HG03354 (cell line): ENCODE results near the gene SCN7A.
"Not testable (repeated sequence)": the region's sequence is repeated elsewhere in the genome, so short reads cannot be mapped to it uniquely, and the experiment has no call there.

Experiments
- ATAC-seq: cut with Tn5 transposase; IDR thresholded peaks from one replicate; pipeline ENCODE4 v1.9.1; 2021; ENCODE audit warnings: mild to moderate bottlenecking; ENCODE audit not compliant: unreplicated experiment, poor library complexity, severe bottlenecking

Gene SCN7A

DNA sequence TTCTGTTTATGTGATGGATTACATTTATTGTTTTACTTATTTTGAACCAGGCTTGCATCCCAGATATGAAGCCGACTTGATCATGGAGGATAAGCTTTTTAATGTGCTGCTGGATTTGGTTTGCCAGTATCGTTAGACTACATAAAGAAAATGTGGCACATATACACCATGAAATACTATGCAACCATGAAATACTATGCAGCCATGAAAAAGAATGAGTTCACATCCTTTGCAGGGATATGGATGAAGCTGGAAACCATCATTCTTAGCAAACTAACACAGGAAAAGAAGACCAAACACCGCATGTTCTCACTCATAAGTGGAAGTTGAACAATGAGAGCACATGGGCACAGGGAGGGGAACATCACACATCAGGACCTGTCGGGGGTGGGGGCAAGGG lies 38.2 kb downstream of the SCN7A start:
- not testable (repeated sequence) for ATAC-seq

DNA sequence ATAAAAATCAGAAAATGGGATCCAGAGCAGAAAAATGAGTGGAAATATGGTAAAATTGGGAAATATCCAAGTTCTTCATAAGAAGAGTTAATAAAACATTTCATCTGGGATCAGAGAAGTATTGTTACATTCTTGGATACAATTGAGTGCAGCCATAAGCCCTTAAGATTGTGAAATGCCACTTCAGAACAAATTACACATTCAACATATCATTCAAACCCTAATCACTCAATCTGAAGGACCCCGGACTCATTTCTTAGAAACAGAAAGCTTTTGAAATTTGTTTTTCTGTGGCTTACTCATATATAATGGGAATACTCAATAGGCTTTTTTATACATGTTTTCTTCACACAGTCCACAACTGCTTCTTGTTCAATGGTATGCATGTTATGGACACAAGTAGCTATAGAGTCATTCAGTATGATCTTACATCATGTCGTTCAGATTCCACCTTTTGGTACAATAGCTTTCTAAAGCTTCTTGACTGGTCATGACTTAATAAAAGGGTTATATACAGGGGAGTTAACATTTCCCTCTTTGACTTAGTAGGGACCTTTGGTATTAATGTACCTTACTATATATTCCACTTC lies 39.9 kb downstream of the SCN7A start:
- ATAC-seq, result no peak

- ATAC-seq, result no peak
These were observed 42.6 kb downstream of the SCN7A start for GRCh38 chr2:166451468-166451867.

DNA sequence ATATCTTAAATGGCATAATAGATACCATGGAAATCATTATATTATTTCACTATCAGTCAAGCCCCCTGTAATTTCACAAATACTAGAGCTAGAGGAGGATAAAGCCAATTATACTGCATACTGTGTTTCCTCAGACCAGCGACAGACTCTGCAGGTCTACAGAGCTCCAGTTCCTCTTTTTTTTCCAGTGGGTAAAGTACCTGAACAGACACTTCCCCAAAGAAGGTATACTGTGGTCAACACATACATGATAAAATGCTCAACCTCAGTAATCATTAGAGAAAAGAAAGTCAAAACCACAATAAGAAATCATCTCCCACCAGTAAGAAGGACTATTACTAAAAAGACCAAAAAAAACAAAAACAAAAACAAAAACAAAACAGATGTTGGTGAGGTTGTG lies 44.6 kb downstream of the SCN7A start:
- ATAC-seq, result peak; percentile 83

GRCh38 chr2:166448106-166448505 lies 45.9 kb downstream of the SCN7A start:
- ATAC-seq, result no peak

- ATAC-seq, result no peak
These were observed 49.7 kb downstream of the SCN7A start for GRCh38 chr2:166444306-166444705.

- ATAC-seq, result no peak
These were observed 53.7 kb downstream of the SCN7A start for GRCh38 chr2:166440313-166440712.

DNA sequence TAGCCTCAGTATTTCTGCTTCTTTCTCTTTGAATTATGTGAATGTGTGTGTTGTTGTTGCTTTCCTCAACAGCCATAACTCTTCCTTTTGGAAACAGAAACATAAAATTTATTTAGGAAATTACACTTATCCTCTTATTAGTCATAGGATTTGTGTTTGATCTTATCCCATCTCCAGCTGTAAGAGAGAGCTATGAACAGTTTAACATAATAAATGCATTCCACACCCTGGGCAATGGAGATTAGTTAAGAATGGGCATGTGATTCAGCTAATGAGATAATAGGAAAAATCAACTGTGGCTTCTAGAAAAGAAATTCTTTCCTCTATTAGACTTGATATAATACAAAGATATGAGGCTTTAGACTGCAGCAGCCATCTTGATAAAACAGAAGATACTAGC lies 55.0 kb downstream of the SCN7A start:
- no peak for ATAC-seq

DNA sequence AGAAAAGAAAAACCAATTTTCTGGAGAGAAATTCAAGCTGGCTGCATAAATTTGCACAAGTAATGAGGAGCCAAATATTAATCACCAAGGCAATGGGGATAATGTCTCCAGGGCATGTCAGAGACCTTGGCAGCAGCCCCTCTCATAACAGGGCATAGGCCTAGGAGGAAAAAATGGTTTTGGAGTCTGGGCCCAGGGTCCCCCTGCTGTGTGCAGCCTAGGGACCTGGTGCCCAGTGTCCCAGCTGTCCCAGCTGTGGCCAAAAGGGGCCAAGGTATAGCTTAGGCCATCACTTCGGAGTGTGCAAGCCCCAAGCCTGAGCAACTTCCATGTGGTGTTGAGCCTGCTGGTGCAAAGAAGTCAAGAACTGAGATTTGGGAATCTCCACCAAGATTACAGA lies 57.1 kb downstream of the SCN7A start:
- ATAC-seq, result no peak

- no peak for ATAC-seq
These were observed 57.9 kb downstream of the SCN7A start for GRCh38 chr2:166436189-166436588.

DNA sequence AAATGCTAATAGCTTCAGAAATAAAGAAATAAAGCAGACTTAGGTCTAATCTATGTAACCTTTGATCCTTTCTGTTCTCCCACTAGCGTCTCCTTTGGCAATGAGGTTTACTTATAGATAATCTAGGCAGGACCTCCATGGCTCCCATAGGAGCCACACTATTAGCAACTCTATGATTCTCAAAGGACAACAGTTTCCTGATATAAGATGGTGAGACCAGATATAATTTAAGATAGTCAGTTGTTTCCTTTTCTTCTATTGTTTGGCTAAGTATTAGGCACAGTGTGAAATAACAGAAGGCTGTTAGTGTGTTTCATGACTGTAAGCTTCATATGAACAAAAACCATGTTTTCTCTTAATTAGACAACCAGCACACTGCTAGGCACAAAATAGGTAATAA lies 59.6 kb downstream of the SCN7A start:
- no peak for ATAC-seq

GRCh38 chr2:166433457-166433856 lies 60.6 kb downstream of the SCN7A start:
- ATAC-seq, result no peak

GRCh38 chr2:166432331-166432730 lies 61.7 kb downstream of the SCN7A start:
- no peak for ATAC-seq

DNA sequence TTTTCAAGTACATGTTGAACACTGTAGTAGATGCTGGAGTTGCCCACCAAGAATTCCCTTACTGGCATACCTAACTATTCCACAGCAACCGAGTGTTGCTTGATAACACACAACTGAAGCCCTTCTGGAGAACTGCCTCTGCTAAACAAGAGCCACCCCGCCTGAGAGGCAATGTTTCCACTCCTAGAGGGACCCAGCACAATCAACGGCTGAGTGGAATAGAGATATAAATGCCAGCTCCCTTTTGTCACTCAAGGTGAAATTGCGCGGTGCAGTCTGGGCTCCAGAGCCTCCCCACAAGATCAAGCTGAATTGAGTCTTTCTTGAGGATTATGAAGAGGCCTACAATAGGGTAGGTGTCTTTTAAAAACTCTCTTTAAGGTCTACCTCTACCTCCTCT lies 69.2 kb downstream of the SCN7A start:
- no peak for ATAC-seq

DNA sequence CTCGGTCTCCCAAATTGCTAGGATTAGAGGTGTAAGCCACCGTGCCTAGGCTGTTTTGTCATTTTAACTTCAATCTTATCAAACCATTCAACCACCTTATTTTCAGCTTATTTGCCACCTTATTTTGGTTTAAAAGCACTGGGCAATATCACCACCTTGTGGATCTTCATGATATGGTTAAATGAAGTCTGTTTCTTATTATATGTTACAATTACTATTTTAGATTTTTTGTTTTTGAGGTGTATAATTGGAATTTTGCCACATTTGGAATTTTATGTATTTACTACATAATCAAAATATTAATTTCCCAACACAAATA lies 74.5 kb downstream of the SCN7A start:
- ATAC-seq, result no peak

DNA sequence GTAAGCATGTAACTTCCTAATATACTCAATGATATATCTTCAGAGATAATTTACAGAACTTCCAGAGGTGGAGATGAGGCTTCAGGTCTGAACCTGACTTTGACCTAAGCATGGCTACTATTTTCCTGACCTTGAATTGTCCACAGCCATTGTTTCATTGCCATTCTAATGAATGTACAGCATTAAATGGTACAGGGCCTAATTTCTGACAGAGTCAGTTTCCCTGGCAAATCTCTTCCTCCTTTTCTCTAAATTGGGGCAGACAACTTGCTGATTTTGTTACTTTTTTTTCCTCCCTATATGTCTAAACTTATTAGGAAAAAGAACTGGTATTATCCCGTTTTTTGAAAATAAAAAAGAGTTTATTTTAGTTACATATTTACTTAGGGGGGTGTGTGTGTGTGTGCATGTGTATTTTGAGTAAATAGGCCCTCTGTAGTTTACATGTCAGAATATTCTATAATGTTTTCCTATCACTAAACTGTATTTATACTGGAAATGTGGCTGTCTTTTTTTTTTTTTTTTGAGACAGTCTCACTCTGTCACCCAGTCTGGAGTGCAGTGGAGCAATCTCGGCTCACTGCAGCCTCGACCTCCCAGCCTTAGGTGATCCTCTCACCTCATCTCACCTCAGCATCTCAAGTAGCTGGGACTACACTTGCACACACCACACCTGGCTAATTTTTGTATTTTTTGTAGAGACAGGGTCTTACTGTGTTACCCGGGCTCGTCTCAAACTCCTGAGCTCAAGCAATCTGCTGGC lies 75.0 kb downstream of the SCN7A start:
- no peak for ATAC-seq

GRCh38 chr2:166417669-166418068 lies 76.4 kb downstream of the SCN7A start:
- no peak for ATAC-seq

GRCh38 chr2:166413255-166413654 lies 80.8 kb downstream of the SCN7A start:
- ATAC-seq, result no peak

DNA sequence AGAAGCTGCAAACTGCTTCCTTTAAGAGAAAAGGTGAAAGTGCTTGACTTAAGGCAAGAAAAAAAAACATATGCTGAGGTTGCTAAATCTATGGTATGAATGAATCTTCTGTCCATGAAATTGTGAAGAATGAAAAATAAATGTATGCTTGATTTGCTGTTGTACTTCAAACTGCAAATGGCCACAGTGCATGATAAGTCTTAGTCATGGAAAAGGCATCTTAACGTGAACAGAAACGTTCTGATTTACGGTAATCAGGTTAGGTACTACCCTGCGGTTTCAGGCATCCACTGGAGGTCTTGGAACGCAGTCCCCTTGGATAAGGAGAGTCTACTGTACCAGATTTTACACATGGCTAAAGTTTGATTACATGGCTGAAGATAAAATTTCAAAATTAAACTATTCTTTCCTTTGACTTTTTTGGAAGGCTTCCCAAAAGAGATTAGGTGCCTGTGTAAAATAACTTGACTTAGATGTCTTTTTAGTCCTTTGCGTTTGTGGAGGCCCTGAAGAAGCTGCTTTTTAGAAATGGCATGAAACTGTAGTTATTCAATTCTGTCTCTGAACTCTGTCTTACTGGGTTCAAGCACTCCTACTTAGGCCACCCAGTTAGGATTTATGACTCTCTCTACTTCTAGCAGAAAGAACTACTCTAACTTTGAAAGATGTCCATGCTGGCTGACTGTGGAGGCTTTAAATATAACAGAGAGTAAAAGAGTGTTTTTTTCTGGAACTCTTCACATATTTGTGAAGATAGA lies 82.4 kb downstream of the SCN7A start:
- no peak for ATAC-seq

DNA sequence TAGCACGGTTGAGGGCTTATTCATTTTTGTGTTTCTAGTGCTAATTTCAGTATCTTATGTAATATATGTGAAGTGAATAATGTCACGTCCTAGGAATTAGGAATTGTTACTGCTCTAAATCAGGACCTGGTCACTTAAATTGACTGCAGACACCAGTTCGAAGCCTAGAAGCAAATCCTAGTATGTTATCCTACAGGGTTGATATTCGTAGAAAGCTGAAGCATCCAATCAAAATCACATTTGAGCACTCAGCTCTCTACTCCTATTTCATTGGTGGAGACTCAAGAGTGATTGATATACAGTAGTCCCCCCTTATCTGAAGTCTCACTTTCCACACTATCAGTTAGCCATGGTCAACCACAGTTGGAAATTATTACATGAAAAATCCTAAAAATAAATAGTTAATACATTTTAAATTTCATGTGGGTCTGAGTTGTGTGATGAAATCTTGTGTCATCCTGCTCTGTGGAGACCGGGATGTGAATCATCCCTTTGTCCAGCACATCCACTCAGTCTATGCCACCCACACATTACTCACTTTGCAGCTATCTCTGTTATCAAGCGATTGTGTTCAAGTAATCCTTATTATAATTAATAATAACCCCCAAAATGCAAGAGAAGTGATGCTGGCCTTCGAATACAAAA lies 83.1 kb downstream of the SCN7A start:
- no peak for ATAC-seq

DNA sequence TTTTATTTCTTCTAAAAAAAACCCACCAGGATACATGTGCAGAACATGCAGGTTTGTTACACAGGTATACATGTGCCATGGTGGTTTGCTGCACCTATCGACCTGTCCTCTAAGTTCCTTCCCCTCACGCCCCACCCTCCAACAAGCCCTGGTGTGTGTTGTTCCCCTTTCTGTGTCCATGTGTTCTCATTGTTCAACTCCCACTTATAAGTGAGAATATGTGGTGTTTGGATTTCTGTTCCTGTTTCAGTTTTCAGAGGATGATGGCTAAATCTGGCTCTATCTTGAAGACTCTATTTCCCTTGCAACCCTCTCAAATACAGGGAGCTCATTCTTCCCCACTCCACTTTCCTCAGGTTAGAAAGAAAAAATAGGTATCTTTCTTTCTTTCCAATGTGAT lies 86.3 kb downstream of the SCN7A start:
- ATAC-seq, result not testable (repeated sequence)
